ENCODE measurements around the gene CCDC93. TPM values are rescaled to one million over a fixed set of nuclear protein-coding genes. Genes with fewer than 3 reads are reported as not detected.

Gene CCDC93
- total and polyA plus RNA-seq, 10 of the 15 experiments (the other 5 are each of a cell fraction or from before 2014, with no cell fraction given): 3.6 to 27.2 (median 13.5) TPM

DNA sequence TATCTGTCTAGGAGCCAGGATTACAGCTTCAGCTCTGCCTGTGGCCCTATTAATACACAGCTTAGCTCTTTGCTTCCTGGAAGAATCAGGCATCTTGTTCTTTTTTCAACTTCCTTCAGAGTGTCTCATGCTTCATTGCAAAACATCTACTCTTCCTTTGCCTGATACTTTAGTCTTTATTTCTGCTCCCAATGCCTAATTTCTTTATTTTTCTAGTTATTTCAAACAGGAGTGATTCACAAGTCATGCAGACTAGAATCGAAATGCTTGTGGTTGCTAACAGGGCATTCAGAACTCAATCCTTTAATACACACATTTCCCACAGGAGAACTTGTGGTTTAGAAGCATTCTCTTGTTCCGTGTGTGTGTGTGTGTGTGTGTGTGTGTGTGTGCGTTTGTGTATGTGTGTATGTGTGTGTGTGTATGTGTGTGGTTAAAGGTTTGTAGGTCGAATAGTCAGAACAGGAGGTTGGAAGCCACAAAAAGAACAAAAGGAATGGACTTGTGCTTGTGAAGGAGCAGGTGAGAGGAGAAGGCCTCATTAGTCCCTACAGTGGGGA lies 46.1 kb upstream of the CCDC93 start (continued):
- TF ChIP-seq, protein P1, sequence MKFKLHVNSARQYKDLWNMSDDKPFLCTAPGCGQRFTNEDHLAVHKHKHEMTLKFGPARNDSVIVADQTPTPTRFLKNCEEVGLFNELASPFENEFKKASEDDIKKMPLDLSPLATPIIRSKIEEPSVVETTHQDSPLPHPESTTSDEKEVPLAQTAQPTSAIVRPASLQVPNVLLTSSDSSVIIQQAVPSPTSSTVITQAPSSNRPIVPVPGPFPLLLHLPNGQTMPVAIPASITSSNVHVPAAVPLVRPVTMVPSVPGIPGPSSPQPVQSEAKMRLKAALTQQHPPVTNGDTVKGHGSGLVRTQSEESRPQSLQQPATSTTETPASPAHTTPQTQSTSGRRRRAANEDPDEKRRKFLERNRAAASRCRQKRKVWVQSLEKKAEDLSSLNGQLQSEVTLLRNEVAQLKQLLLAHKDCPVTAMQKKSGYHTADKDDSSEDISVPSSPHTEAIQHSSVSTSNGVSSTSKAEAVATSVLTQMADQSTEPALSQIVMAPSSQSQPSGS (IDR thresholded peaks at IDR 0.05; ENCODE audit: low read length): peak; percentile 72; the same call in 1 of the 2 replicates
- TF ChIP-seq, protein P2, sequence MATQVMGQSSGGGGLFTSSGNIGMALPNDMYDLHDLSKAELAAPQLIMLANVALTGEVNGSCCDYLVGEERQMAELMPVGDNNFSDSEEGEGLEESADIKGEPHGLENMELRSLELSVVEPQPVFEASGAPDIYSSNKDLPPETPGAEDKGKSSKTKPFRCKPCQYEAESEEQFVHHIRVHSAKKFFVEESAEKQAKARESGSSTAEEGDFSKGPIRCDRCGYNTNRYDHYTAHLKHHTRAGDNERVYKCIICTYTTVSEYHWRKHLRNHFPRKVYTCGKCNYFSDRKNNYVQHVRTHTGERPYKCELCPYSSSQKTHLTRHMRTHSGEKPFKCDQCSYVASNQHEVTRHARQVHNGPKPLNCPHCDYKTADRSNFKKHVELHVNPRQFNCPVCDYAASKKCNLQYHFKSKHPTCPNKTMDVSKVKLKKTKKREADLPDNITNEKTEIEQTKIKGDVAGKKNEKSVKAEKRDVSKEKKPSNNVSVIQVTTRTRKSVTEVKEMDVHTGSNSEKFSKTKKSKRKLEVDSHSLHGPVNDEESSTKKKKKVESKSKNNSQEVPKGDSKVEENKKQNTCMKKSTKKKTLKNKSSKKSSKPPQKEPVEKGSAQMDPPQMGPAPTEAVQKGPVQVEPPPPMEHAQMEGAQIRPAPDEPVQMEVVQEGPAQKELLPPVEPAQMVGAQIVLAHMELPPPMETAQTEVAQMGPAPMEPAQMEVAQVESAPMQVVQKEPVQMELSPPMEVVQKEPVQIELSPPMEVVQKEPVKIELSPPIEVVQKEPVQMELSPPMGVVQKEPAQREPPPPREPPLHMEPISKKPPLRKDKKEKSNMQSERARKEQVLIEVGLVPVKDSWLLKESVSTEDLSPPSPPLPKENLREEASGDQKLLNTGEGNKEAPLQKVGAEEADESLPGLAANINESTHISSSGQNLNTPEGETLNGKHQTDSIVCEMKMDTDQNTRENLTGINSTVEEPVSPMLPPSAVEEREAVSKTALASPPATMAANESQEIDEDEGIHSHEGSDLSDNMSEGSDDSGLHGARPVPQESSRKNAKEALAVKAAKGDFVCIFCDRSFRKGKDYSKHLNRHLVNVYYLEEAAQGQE (IDR thresholded peaks at IDR 0.05; ENCODE audit: low read depth, low read length): no peak
- TF ChIP-seq IKZF2 (IDR thresholded peaks at IDR 0.05): peak; percentile 100
- TF ChIP-seq GABPA (IDR thresholded peaks at IDR 0.05; ENCODE audit: low read depth): peak; percentile 76
- TF ChIP-seq, protein P3, sequence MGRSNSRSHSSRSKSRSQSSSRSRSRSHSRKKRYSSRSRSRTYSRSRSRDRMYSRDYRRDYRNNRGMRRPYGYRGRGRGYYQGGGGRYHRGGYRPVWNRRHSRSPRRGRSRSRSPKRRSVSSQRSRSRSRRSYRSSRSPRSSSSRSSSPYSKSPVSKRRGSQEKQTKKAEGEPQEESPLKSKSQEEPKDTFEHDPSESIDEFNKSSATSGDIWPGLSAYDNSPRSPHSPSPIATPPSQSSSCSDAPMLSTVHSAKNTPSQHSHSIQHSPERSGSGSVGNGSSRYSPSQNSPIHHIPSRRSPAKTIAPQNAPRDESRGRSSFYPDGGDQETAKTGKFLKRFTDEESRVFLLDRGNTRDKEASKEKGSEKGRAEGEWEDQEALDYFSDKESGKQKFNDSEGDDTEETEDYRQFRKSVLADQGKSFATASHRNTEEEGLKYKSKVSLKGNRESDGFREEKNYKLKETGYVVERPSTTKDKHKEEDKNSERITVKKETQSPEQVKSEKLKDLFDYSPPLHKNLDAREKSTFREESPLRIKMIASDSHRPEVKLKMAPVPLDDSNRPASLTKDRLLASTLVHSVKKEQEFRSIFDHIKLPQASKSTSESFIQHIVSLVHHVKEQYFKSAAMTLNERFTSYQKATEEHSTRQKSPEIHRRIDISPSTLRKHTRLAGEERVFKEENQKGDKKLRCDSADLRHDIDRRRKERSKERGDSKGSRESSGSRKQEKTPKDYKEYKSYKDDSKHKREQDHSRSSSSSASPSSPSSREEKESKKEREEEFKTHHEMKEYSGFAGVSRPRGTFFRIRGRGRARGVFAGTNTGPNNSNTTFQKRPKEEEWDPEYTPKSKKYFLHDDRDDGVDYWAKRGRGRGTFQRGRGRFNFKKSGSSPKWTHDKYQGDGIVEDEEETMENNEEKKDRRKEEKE (IDR thresholded peaks at IDR 0.05): no peak
- TF ChIP-seq BHLHE40 (IDR thresholded peaks at IDR 0.05; ENCODE audit: borderline replicate concordance in 1 of 2, low read depth in 2 of 2, low read length in 1 of 2): peak; percentile 75 to 81; a peak in 3 of 4 replicates
- TF ChIP-seq CBFB (IDR thresholded peaks at IDR 0.05; ENCODE audit: low read depth): peak; percentile 81; the same call in 1 of the 2 replicates
- TF ChIP-seq, protein P4, sequence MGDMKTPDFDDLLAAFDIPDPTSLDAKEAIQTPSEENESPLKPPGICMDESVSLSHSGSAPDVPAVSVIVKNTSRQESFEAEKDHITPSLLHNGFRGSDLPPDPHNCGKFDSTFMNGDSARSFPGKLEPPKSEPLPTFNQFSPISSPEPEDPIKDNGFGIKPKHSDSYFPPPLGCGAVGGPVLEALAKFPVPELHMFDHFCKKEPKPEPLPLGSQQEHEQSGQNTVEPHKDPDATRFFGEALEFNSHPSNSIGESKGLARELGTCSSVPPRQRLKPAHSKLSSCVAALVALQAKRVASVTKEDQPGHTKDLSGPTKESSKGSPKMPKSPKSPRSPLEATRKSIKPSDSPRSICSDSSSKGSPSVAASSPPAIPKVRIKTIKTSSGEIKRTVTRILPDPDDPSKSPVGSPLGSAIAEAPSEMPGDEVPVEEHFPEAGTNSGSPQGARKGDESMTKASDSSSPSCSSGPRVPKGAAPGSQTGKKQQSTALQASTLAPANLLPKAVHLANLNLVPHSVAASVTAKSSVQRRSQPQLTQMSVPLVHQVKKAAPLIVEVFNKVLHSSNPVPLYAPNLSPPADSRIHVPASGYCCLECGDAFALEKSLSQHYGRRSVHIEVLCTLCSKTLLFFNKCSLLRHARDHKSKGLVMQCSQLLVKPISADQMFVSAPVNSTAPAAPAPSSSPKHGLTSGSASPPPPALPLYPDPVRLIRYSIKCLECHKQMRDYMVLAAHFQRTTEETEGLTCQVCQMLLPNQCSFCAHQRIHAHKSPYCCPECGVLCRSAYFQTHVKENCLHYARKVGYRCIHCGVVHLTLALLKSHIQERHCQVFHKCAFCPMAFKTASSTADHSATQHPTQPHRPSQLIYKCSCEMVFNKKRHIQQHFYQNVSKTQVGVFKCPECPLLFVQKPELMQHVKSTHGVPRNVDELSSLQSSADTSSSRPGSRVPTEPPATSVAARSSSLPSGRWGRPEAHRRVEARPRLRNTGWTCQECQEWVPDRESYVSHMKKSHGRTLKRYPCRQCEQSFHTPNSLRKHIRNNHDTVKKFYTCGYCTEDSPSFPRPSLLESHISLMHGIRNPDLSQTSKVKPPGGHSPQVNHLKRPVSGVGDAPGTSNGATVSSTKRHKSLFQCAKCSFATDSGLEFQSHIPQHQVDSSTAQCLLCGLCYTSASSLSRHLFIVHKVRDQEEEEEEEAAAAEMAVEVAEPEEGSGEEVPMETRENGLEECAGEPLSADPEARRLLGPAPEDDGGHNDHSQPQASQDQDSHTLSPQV (IDR thresholded peaks at IDR 0.05): no peak
- 0 out of 2 replicates have a peak, but pooled peaks have one; percentile 57 for TF ChIP-seq FOXM1 (IDR thresholded peaks at IDR 0.05; ENCODE audit: low read depth, low read length)
- peak; percentile 97 for TF ChIP-seq NR2F1 (conservative IDR thresholded peaks at IDR 0.05)
- no peak for TF ChIP-seq SIN3A (IDR thresholded peaks at IDR 0.05; ENCODE audit: low read depth, low read length)
- TF ChIP-seq RB1 (IDR thresholded peaks at IDR 0.05; ENCODE audit: borderline replicate concordance): peak; percentile 41; the same call in 1 of the 2 replicates
- TF ChIP-seq SUPT20H (IDR thresholded peaks at IDR 0.05; ENCODE audit: borderline replicate concordance, control insufficient read depth, low read depth, low read length): no peak
- TF ChIP-seq, protein P5, sequence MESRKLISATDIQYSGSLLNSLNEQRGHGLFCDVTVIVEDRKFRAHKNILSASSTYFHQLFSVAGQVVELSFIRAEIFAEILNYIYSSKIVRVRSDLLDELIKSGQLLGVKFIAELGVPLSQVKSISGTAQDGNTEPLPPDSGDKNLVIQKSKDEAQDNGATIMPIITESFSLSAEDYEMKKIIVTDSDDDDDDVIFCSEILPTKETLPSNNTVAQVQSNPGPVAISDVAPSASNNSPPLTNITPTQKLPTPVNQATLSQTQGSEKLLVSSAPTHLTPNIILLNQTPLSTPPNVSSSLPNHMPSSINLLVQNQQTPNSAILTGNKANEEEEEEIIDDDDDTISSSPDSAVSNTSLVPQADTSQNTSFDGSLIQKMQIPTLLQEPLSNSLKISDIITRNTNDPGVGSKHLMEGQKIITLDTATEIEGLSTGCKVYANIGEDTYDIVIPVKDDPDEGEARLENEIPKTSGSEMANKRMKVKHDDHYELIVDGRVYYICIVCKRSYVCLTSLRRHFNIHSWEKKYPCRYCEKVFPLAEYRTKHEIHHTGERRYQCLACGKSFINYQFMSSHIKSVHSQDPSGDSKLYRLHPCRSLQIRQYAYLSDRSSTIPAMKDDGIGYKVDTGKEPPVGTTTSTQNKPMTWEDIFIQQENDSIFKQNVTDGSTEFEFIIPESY (IDR thresholded peaks at IDR 0.05): no peak
- TF ChIP-seq MYC (IDR thresholded peaks at IDR 0.05; ENCODE audit: insufficient read depth, insufficient read length, insufficient replicate concordance, low read length, severe bottlenecking): no peak

Measured in GM12878 (cell line).